ENCODE results near the gene AGTRAP.

Gene AGTRAP

GRCh38 chr1:11789126-11790067 is 53.5 kb downstream of the AGTRAP start:
- H3K79me1 ChIP-seq (replicated peaks; ENCODE audit: low read length, poor library complexity, severe bottlenecking) = peaks cover 4% of the 10 kb centered on the region
- H4K8ac ChIP-seq (ENCODE audit: low read length) = no peak overlapping the region
- H2BK5ac ChIP-seq (ENCODE audit: low read depth, low read length, poor library complexity, severe bottlenecking) = no peak overlapping the region
- H4K91ac ChIP-seq (ENCODE audit: low read length) = peak overlapping the region; percentile 5
- no peaks in the 10 kb centered on the region for H3K27me3 ChIP-seq (ENCODE audit: control insufficient read depth in 1 of 2, insufficient read depth in 1 of 2, low read length in 2 of 2)
- DNase-seq = no peak
- peak overlapping the region in 1 of 2 experiments; percentile 28 for H3K14ac ChIP-seq (ENCODE audit: low read length in 2 of 2)
- peaks cover 39% of the 10 kb centered on the region for H3K4me1 ChIP-seq (ENCODE audit: control insufficient read depth, insufficient read depth, low read depth, low read length)
- H2AFZ ChIP-seq (ENCODE audit: low read depth, low read length) = no peak overlapping the region
- no peak overlapping the region for H3K23ac ChIP-seq (ENCODE audit: low read length in 2 of 2)
- H3K18ac ChIP-seq (ENCODE audit: low read depth in 1 of 2, low read length in 2 of 2) = peak overlapping the region; percentile 61 to 70
- no peak overlapping the region for H3K27ac ChIP-seq (ENCODE audit: low read length, poor library complexity, severe bottlenecking)
- H2BK15ac ChIP-seq (ENCODE audit: low read depth, poor library complexity, severe bottlenecking) = peak overlapping the region; percentile 49
- H2BK120ac ChIP-seq (ENCODE audit: low read depth, low read length) = no peak overlapping the region
- H3K4me3 ChIP-seq (ENCODE audit: insufficient read depth in 1 of 2, low read depth in 1 of 2, low read length in 2 of 2) = no peak overlapping the region
- H3K9ac ChIP-seq (ENCODE audit: low read length) = peak overlapping the region; percentile 26
- peaks cover 41 to 51% of the 10 kb centered on the region in 2 experiments for H3K36me3 ChIP-seq (ENCODE audit: control insufficient read depth in 1 of 2, insufficient read depth in 2 of 2, low read depth in 1 of 2, low read length in 2 of 2)
- no peak overlapping the region for H3K4me2 ChIP-seq (ENCODE audit: low read length, poor library complexity, severe bottlenecking)
- no peak overlapping the region for H3K4ac ChIP-seq (ENCODE audit: low read depth in 1 of 2, low read length in 2 of 2)
- H2BK12ac ChIP-seq (ENCODE audit: low read length in 2 of 2) = peak overlapping the region; percentile 59 to 91
- no peaks in the 10 kb centered on the region for H3K9me3 ChIP-seq (ENCODE audit: control insufficient read depth, low read length)
- WGBS = 75% methylated on average over 12 of the region's 13 CpGs
- peak overlapping the region; percentile 10 for H2AK5ac ChIP-seq (ENCODE audit: low read length, severe bottlenecking)

GRCh38 chr1:11790101-11790879 is 54.4 kb downstream of the AGTRAP start:
- H4K91ac ChIP-seq (ENCODE audit: low read length) = peak overlapping the region; percentile 5
- H3K27ac ChIP-seq (ENCODE audit: low read length, poor library complexity, severe bottlenecking) = no peak overlapping the region
- H3K36me3 ChIP-seq (ENCODE audit: control insufficient read depth in 1 of 2, insufficient read depth in 2 of 2, low read depth in 1 of 2, low read length in 2 of 2) = peaks cover 50 to 60% of the 10 kb centered on the region in 2 experiments
- no peak overlapping the region for H3K4me2 ChIP-seq (ENCODE audit: low read length, poor library complexity, severe bottlenecking)
- peak overlapping the region; percentile 60 for H3K9ac ChIP-seq (ENCODE audit: low read length)
- no peaks in the 10 kb centered on the region for H3K27me3 ChIP-seq (ENCODE audit: control insufficient read depth in 1 of 2, insufficient read depth in 1 of 2, low read length in 2 of 2)
- no peak overlapping the region for H2AFZ ChIP-seq (ENCODE audit: low read depth, low read length)
- peak overlapping the region; percentile 79 to 91 for H2BK12ac ChIP-seq (ENCODE audit: low read length in 2 of 2)
- H3K4me3 ChIP-seq (ENCODE audit: insufficient read depth in 1 of 2, low read depth in 1 of 2, low read length in 2 of 2) = peak overlapping the region in 1 of 2 experiments; percentile 13
- H3K9me3 ChIP-seq (ENCODE audit: control insufficient read depth, low read length) = no peaks in the 10 kb centered on the region
- H3K18ac ChIP-seq (ENCODE audit: low read depth in 1 of 2, low read length in 2 of 2) = peak overlapping the region; percentile 70 to 92
- no peak overlapping the region for H2BK5ac ChIP-seq (ENCODE audit: low read depth, low read length, poor library complexity, severe bottlenecking)
- H4K8ac ChIP-seq (ENCODE audit: low read length) = peak overlapping the region; percentile 59
- H3K4ac ChIP-seq (ENCODE audit: low read depth in 1 of 2, low read length in 2 of 2) = peak overlapping the region; percentile 19 to 70
- DNase-seq = no peak
- peak overlapping the region in 1 of 2 experiments; percentile 51 for H3K23ac ChIP-seq (ENCODE audit: low read length in 2 of 2)
- H2BK120ac ChIP-seq (ENCODE audit: low read depth, low read length) = peak overlapping the region; percentile 85
- H3K79me1 ChIP-seq (replicated peaks; ENCODE audit: low read length, poor library complexity, severe bottlenecking) = peaks cover 4% of the 10 kb centered on the region
- peak overlapping the region; percentile 78 for H2BK15ac ChIP-seq (ENCODE audit: low read depth, poor library complexity, severe bottlenecking)
- no peak overlapping the region for H3K14ac ChIP-seq (ENCODE audit: low read length in 2 of 2)
- H3K4me1 ChIP-seq (ENCODE audit: control insufficient read depth, insufficient read depth, low read depth, low read length) = peaks cover 37% of the 10 kb centered on the region
- H2AK5ac ChIP-seq (ENCODE audit: low read length, severe bottlenecking) = no peak overlapping the region
- 92% methylated on average over 20 of the region's 20 CpGs for WGBS

- Histone ChIP-seq H2AK5ac (ENCODE audit: low read length, severe bottlenecking) (peak overlapping the region; percentile 42), H2BK5ac (ENCODE audit: low read depth, low read length, poor library complexity, severe bottlenecking) (no peak overlapping the region)
Measured at GRCh38 chr1:11790880-11791715, 55.2 kb downstream of the AGTRAP start.

More at GRCh38 chr1:11790880-11791715, 55.2 kb downstream of the AGTRAP start:
- peak overlapping the region; percentile 77 for H4K8ac ChIP-seq (ENCODE audit: low read length)
- H3K9ac ChIP-seq (ENCODE audit: low read length) = peak overlapping the region; percentile 60
- H2AFZ ChIP-seq (ENCODE audit: low read depth, low read length) = no peak overlapping the region
- no peak overlapping the region for H3K27ac ChIP-seq (ENCODE audit: low read length, poor library complexity, severe bottlenecking)
- H3K27me3 ChIP-seq (ENCODE audit: control insufficient read depth in 1 of 2, insufficient read depth in 1 of 2, low read length in 2 of 2) = no peaks in the 10 kb centered on the region
- H3K4me1 ChIP-seq (ENCODE audit: control insufficient read depth, insufficient read depth, low read depth, low read length) = peaks cover 38% of the 10 kb centered on the region
- H3K14ac ChIP-seq (ENCODE audit: low read length in 2 of 2) = no peak overlapping the region
- H3K4ac ChIP-seq (ENCODE audit: low read depth in 1 of 2, low read length in 2 of 2) = peak overlapping the region; percentile 71 to 89
- peaks cover 58 to 67% of the 10 kb centered on the region in 2 experiments for H3K36me3 ChIP-seq (ENCODE audit: control insufficient read depth in 1 of 2, insufficient read depth in 2 of 2, low read depth in 1 of 2, low read length in 2 of 2)
- 71% methylated on average over 19 of the region's 19 CpGs for WGBS
- H3K4me3 ChIP-seq (ENCODE audit: insufficient read depth in 1 of 2, low read depth in 1 of 2, low read length in 2 of 2) = peak overlapping the region; percentile 5 to 13
- no peaks in the 10 kb centered on the region for H3K9me3 ChIP-seq (ENCODE audit: control insufficient read depth, low read length)
- H2BK15ac ChIP-seq (ENCODE audit: low read depth, poor library complexity, severe bottlenecking) = no peak overlapping the region
- peaks cover 4% of the 10 kb centered on the region for H3K79me1 ChIP-seq (replicated peaks; ENCODE audit: low read length, poor library complexity, severe bottlenecking)
- H4K91ac ChIP-seq (ENCODE audit: low read length) = peak overlapping the region; percentile 86
- H3K23ac ChIP-seq (ENCODE audit: low read length in 2 of 2) = no peak overlapping the region
- peak overlapping the region; percentile 70 to 92 for H3K18ac ChIP-seq (ENCODE audit: low read depth in 1 of 2, low read length in 2 of 2)
- peak overlapping the region; percentile 85 for H2BK120ac ChIP-seq (ENCODE audit: low read depth, low read length)
- H2BK12ac ChIP-seq (ENCODE audit: low read length in 2 of 2) = peak overlapping the region; percentile 53 to 99
- DNase-seq = peak; percentile 97
- H3K4me2 ChIP-seq (ENCODE audit: low read length, poor library complexity, severe bottlenecking) = no peak overlapping the region
